ENCODE measurements around the gene IDI1. TPM values are rescaled to one million over a fixed set of nuclear protein-coding genes. Genes with fewer than 3 reads are reported as not detected.

The IDI1 gene
- total and polyA plus RNA-seq, 2 of the 4 experiments (the other 2 are of a cell fraction): 27.3 to 27.4 TPM

DNA sequence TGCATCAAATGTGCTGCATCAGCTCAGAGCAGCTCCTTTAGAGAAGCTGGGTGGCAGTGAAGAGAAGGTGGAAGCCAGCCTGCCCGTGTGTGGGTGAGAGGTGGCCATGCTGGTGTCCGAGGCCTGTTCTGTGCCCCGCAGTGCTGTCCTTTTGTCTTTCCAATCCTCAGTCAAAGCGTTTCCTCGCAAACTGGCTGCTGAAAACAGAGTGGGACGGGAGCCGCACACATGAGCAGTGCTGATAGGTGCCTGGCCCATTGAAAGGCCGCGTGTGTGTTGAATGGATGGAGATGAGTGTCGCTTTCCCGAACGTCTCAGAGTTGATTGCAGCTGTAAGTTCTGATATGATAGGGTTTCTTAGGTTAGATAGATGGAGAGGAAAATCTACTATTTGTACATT, 46.6 kb upstream of the IDI1 start:
- Histone ChIP-seq H3K9ac (ENCODE audit: low read depth, low read length) (no peak overlapping the region), H2BK5ac (ENCODE audit: low read depth, low read length, poor library complexity, severe bottlenecking) (no peak overlapping the region), H3K56ac (ENCODE audit: extremely low read depth, insufficient read depth, low read length) (no peak overlapping the region), H4K5ac (ENCODE audit: low read depth, low read length) (no peak overlapping the region), H3K23ac (ENCODE audit: low read depth, low read length) (no peak overlapping the region), H3K4ac (ENCODE audit: low read depth, low read length) (no peak overlapping the region), H3K79me1 (ENCODE audit: low read depth in 1 of 2, low read length in 2 of 2) (peaks cover 17% of the 10 kb centered on the region in 2 experiments; a peak in 3 of 4 replicates), H3K18ac (ENCODE audit: low read depth, low read length) (no peak overlapping the region), H2BK120ac (ENCODE audit: low read depth, low read length) (no peak overlapping the region), H2BK20ac (ENCODE audit: low read depth, low read length) (no peak overlapping the region), H4K8ac (ENCODE audit: low read depth in 2 of 2, low read length in 2 of 2) (no peak overlapping the region), H2AK9ac (replicated peaks; ENCODE audit: low read depth, low read length, poor library complexity) (peak overlapping the region; percentile 70), H3K4me1 (ENCODE audit: control insufficient read depth, insufficient read depth, low read length) (no peaks in the 10 kb centered on the region; the same call in 1 of the 2 replicates), H3K4me3 (ENCODE audit: insufficient read depth, low read depth, low read length) (no peak overlapping the region), H3K27me3 (ENCODE audit: control insufficient read depth, insufficient read depth, low read length) (no peaks in the 10 kb centered on the region), H2AK5ac (ENCODE audit: low read depth, low read length) (no peak overlapping the region), H3K14ac (replicated peaks; ENCODE audit: low read depth, low read length) (no peak overlapping the region), H3K36me3 (ENCODE audit: control insufficient read depth, insufficient read depth, low read length) (peaks cover 42% of the 10 kb centered on the region), H4K91ac (ENCODE audit: insufficient read depth, low read depth, low read length) (no peak overlapping the region), H3K4me2 (ENCODE audit: low read depth, low read length) (no peak overlapping the region), H3K27ac (ENCODE audit: insufficient read depth, low read length) (no peak overlapping the region), H3K9me3 (ENCODE audit: control insufficient read depth, insufficient read depth, low read length) (no peaks in the 10 kb centered on the region), H2AFZ (replicated peaks; ENCODE audit: low read length, poor library complexity) (no peak overlapping the region), H3K9me1 (ENCODE audit: insufficient read depth, low read length) (peaks cover 17% of the 10 kb centered on the region; the same call in 1 of the 2 replicates), H2BK15ac (ENCODE audit: low read depth, low read length) (no peak overlapping the region), H4K20me1 (ENCODE audit: insufficient read depth, low read length) (0 out of 2 replicates have a peak, but pooled peaks cover 8% of the 10 kb centered on the region)
- no CpG with 5 or more reads among the region's 12 CpGs for WGBS, 2 experiments (ENCODE audit: extremely low coverage in 2 of 2, insufficient read length in 1 of 2)
- in situ Hi-C loops (cut with MboI; ENCODE audit: low sequenced_read_pairs) (no loop called here), dilution Hi-C loops (cut with HindIII; ENCODE audit: low sequenced_read_pairs, unreplicated experiment) (no loop called here), intact Hi-C loops (cut with micrococcal nuclease) (no loop called here)
- ChIA-PET POLR2A (ENCODE audit: unreplicated experiment) (no interaction called here), CTCF (no interaction called here)
- no peak for DNase-seq
- ATAC-seq (ENCODE audit: low read depth): no peak
- no TSS peak for BruUV-seq (replicated peaks)
- TF ChIP-seq CHD1 (IDR thresholded peaks at IDR 0.05; ENCODE audit: low read depth, low read length) (no peak), MXI1 (IDR thresholded peaks at IDR 0.05; ENCODE audit: borderline replicate concordance, low read depth, low read length) (no peak), CEBPB (IDR thresholded peaks at IDR 0.05; ENCODE audit: low read depth, low read length) (no peak), USF2 (IDR thresholded peaks at IDR 0.05; ENCODE audit: low read depth, low read length) (no peak), MAZ (IDR thresholded peaks at IDR 0.05; ENCODE audit: borderline replicate concordance, low read depth, low read length) (no peak), RAD21 (IDR thresholded peaks at IDR 0.05; ENCODE audit: low read length) (no peak), MAFK (IDR thresholded peaks at IDR 0.05; ENCODE audit: low read depth, low read length) (no peak), POLR2A (IDR thresholded peaks at IDR 0.05; ENCODE audit: low read depth, low read length) (no peak), BHLHE40 (IDR thresholded peaks at IDR 0.05; ENCODE audit: low read depth, low read length) (no peak), NFE2L2 (IDR thresholded peaks at IDR 0.05; ENCODE audit: low read depth, low read length) (no peak), FOS (IDR thresholded peaks at IDR 0.05; ENCODE audit: low read depth, low read length) (no peak), RFX5 (IDR thresholded peaks at IDR 0.05; ENCODE audit: low read depth, low read length) (no peak), SMC3 (IDR thresholded peaks at IDR 0.05; ENCODE audit: low read depth, low read length) (no peak), RCOR1 (IDR thresholded peaks at IDR 0.05; ENCODE audit: insufficient replicate concordance, low read length) (no peak)
- TF ChIP-seq, protein P1, sequence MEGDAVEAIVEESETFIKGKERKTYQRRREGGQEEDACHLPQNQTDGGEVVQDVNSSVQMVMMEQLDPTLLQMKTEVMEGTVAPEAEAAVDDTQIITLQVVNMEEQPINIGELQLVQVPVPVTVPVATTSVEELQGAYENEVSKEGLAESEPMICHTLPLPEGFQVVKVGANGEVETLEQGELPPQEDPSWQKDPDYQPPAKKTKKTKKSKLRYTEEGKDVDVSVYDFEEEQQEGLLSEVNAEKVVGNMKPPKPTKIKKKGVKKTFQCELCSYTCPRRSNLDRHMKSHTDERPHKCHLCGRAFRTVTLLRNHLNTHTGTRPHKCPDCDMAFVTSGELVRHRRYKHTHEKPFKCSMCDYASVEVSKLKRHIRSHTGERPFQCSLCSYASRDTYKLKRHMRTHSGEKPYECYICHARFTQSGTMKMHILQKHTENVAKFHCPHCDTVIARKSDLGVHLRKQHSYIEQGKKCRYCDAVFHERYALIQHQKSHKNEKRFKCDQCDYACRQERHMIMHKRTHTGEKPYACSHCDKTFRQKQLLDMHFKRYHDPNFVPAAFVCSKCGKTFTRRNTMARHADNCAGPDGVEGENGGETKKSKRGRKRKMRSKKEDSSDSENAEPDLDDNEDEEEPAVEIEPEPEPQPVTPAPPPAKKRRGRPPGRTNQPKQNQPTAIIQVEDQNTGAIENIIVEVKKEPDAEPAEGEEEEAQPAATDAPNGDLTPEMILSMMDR (conservative IDR thresholded peaks at IDR 0.05; ENCODE audit: low read depth, low read length): no peak
- TF ChIP-seq, protein P2, sequence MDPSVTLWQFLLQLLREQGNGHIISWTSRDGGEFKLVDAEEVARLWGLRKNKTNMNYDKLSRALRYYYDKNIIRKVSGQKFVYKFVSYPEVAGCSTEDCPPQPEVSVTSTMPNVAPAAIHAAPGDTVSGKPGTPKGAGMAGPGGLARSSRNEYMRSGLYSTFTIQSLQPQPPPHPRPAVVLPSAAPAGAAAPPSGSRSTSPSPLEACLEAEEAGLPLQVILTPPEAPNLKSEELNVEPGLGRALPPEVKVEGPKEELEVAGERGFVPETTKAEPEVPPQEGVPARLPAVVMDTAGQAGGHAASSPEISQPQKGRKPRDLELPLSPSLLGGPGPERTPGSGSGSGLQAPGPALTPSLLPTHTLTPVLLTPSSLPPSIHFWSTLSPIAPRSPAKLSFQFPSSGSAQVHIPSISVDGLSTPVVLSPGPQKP (IDR thresholded peaks at IDR 0.05; ENCODE audit: borderline replicate concordance, low read depth, low read length): no peak
